ENCODE measurements around the gene ASTN2.
"Not testable (repeated sequence)": the region's sequence is repeated elsewhere in the genome, so short reads cannot be mapped to it uniquely, and the experiment has no call there.

Gene ASTN2

GRCh38 chr9:117098331-117098730, 316.5 kb downstream of the ASTN2 start:
- DNase-seq, result no peak

GRCh38 chr9:117097761-117098160, 317.1 kb downstream of the ASTN2 start:
- no peak for DNase-seq

- no peak for DNase-seq
Observed at GRCh38 chr9:117096138-117096537, 318.7 kb downstream of the ASTN2 start.

- DNase-seq, result no peak
Observed at GRCh38 chr9:117095081-117095480, 319.8 kb downstream of the ASTN2 start.

GRCh38 chr9:117093891-117094844, 320.7 kb downstream of the ASTN2 start:
- DNase-seq, result no peak

- DNase-seq, result no peak
Observed at GRCh38 chr9:117092582-117092981, 322.3 kb downstream of the ASTN2 start.

- DNase-seq, result no peak
Observed at GRCh38 chr9:117091529-117091928, 323.3 kb downstream of the ASTN2 start.

- no peak for DNase-seq
Observed at GRCh38 chr9:117088786-117089185, 326.1 kb downstream of the ASTN2 start.

- DNase-seq, result no peak
Observed at GRCh38 chr9:117088140-117088539, 326.7 kb downstream of the ASTN2 start.

GRCh38 chr9:117084221-117084620, 330.6 kb downstream of the ASTN2 start:
- DNase-seq, result no peak

- no peak for DNase-seq
Observed at GRCh38 chr9:117083559-117083958, 331.3 kb downstream of the ASTN2 start.

- DNase-seq, result no peak
Observed at GRCh38 chr9:117081641-117082317, 333.1 kb downstream of the ASTN2 start.

GRCh38 chr9:117080765-117081390, 334.0 kb downstream of the ASTN2 start:
- DNase-seq, result no peak

- DNase-seq, result no peak
Observed at GRCh38 chr9:117076571-117077290, 338.1 kb downstream of the ASTN2 start.

- no peak for DNase-seq
Observed at GRCh38 chr9:117075636-117076035, 339.2 kb downstream of the ASTN2 start.

GRCh38 chr9:117074784-117075520, 339.9 kb downstream of the ASTN2 start:
- DNase-seq, result no peak

GRCh38 chr9:117074342-117074662, 340.6 kb downstream of the ASTN2 start:
- DNase-seq, result no peak

- no peak for DNase-seq
Observed at GRCh38 chr9:117073539-117074341, 341.1 kb downstream of the ASTN2 start.

- no peak for DNase-seq
Observed at GRCh38 chr9:117073071-117073470, 341.8 kb downstream of the ASTN2 start.

- DNase-seq, result no peak
Observed at GRCh38 chr9:117072216-117072615, 342.6 kb downstream of the ASTN2 start.

- DNase-seq, result not testable (repeated sequence)
Observed at GRCh38 chr9:117071673-117072207, 343.1 kb downstream of the ASTN2 start.

All from activated gamma-delta T cell (primary cell).